Measurements from ENCODE around the gene MLX. TPM values are rescaled to one million over a fixed set of nuclear protein-coding genes. Genes with fewer than 3 reads are reported as not detected.
"Not testable (repeated sequence)": the region's sequence is repeated elsewhere in the genome, so short reads cannot be mapped to it uniquely, and the experiment has no call there.

MLX gene
- total and polyA plus RNA-seq, 7 donors, result 45.2 to 108 (median 67.9) TPM

GRCh38 chr17:42537826-42538451 lies 29.0 kb upstream of the MLX start:
- peak in 1 of 2 donors; percentile 49 for DNase-seq
- intact Hi-C loops (cut with DNase I), result no loop called here
- no peak for ATAC-seq

GRCh38 chr17:42538482-42538881 lies 28.4 kb upstream of the MLX start:
- ATAC-seq (no peak), DNase-seq (peak in 1 of 2 donors; percentile 50)
- H3K27me3 ChIP-seq (ENCODE audit: insufficient read depth in 3 of 3, low read length in 2 of 3), result no peaks in the 10 kb centered on the region
- H3K4me1 ChIP-seq, result peaks cover 27% of the 10 kb centered on the region
- 94 to 97% (median 94%) methylated on average over 14 of the region's 14 CpGs for WGBS, 3 donors
- peaks cover 0 to 54% of the 10 kb centered on the region in 2 donors for H3K36me3 ChIP-seq (ENCODE audit: insufficient read depth in 1 of 2, low read depth in 1 of 2)
- H3K9me3 ChIP-seq, result no peaks in the 10 kb centered on the region
- no peak overlapping the region for H3K4me3 ChIP-seq
- TF ChIP-seq CTCF (IDR thresholded peaks at IDR 0.05), result no peak
- intact Hi-C loops (cut with DNase I), result no loop called here
- peak overlapping the region; percentile 92 for H3K27ac ChIP-seq

More at GRCh38 chr17:42537826-42538451, 29.0 kb upstream of the MLX start:
- peaks cover 23% of the 10 kb centered on the region for H3K4me1 ChIP-seq
- WGBS, 3 donors, result 91 to 98% (median 96%) methylated on average over 5 of the region's 5 CpGs
- H3K36me3 ChIP-seq (ENCODE audit: insufficient read depth in 1 of 2, low read depth in 1 of 2), result peaks cover 0 to 49% of the 10 kb centered on the region in 2 donors
- peak overlapping the region; percentile 74 for H3K4me3 ChIP-seq
- peak overlapping the region; percentile 92 for H3K27ac ChIP-seq
- no peak for TF ChIP-seq CTCF (IDR thresholded peaks at IDR 0.05)
- no peaks in the 10 kb centered on the region for H3K27me3 ChIP-seq (ENCODE audit: insufficient read depth in 3 of 3, low read length in 2 of 3)
- no peaks in the 10 kb centered on the region for H3K9me3 ChIP-seq

- WGBS, 3 donors, result 89 to 92% (median 90%) methylated on average over 4 of the region's 4 CpGs
- DNase-seq; H3K9me3 ChIP-seq; H3K4me3 ChIP-seq; intact Hi-C loops (cut with DNase I); ATAC-seq; H3K27me3 ChIP-seq (ENCODE audit: insufficient read depth in 3 of 3, low read length in 2 of 3): not testable (repeated sequence)
- peaks cover 29% of the 10 kb centered on the region for H3K4me1 ChIP-seq
- H3K36me3 ChIP-seq (ENCODE audit: insufficient read depth in 1 of 2, low read depth in 1 of 2), result peaks cover 0 to 59% of the 10 kb centered on the region in 2 donors
- H3K27ac ChIP-seq, result peak overlapping the region; percentile 16
Observed at GRCh38 chr17:42540558-42540957, 26.3 kb upstream of the MLX start.

- Histone ChIP-seq H3K27ac (peak overlapping the region; percentile 16), H3K27me3 (ENCODE audit: insufficient read depth in 3 of 3, low read length in 2 of 3) (no peaks in the 10 kb centered on the region), H3K9me3 (no peaks in the 10 kb centered on the region), H3K4me3 (no peak overlapping the region), H3K36me3 (ENCODE audit: insufficient read depth in 1 of 2, low read depth in 1 of 2) (peaks cover 0 to 59% of the 10 kb centered on the region in 2 donors), H3K4me1 (peaks cover 28% of the 10 kb centered on the region)
- no peak for ATAC-seq
- intact Hi-C loops (cut with DNase I), result no loop called here
- no peak for TF ChIP-seq CTCF (IDR thresholded peaks at IDR 0.05)
- 75 to 79% (median 77%) methylated on average over 17 of the region's 17 CpGs for WGBS, 3 donors
- peak in 1 of 2 donors; percentile 40 for DNase-seq
Observed at GRCh38 chr17:42541041-42541833, 25.7 kb upstream of the MLX start.
